Stromal cell of bone marrow (primary cell): ENCODE results near the gene RBM23.
"Not testable (repeated sequence)": the region's sequence is repeated elsewhere in the genome, so short reads cannot be mapped to it uniquely, and the experiment has no call there.

Experiments
- DNase-seq: peaks from one replicate; pipeline ENCODE4 v3.0.0-alpha.2; 2012; ENCODE audit warnings: low read depth

Gene RBM23

DNA sequence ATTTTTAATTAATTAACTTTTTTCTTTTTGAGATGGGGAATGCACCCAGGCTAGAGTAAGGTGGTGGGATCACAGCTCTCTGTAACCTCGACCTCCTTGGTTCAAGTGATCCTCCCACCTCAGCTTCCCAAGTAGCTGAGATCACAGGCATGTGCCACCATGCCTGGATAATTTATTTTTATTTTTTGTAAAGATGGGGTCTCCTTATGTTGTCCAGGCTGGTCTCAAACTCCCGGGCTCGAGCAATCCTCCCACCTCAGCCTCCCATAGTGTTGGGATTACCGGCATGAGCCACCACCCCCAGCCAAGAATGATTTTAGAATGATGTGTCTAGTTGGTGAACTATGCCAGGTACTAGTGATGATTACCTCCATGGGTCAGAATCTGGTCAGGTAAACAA is 54.0 kb downstream of the RBM23 start:
- no peak for DNase-seq

DNA sequence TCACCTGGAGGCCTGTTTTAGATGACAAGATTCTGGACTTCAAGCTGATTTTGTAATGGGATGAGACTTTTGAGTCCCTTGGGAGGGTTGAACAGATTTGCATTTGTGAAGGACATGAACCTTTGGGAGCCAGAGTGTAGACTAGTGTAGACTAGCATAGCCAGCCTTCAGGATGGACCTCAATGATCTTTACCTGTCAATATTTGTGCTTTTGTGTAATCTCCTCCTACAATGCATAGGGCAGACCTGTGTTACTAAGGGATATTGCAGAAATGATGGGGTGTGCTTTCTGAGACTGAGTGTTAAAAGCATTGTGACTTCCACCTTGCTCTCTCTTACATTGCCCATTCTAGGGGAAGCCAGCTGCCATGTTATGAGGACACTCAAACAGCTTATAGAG is 57.3 kb downstream of the RBM23 start:
- DNase-seq = no peak

- not testable (repeated sequence) for DNase-seq
Measured at GRCh38 chr14:22860377-22860776, 58.6 kb downstream of the RBM23 start.

DNA sequence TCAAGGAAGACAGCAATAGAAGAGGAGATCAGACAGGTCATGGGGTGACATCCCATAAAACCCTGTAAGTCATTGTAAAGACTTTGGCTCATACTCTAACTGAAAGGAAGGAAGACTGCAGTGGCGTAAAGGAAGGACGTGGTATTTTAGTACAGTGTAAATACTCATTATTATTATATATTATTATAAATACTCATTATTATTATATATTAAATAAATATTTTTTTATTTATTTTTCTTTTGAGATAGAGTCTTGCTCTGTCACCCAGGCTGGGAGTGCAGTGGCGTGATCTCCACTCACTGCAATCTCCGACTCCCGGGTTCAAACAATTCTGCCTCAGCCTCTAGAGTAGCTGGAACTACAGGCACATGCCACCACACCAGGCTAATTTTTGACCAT is 62.5 kb downstream of the RBM23 start:
- DNase-seq = no peak

- no peak for DNase-seq
Measured at GRCh38 chr14:22854963-22855724, 63.8 kb downstream of the RBM23 start.

DNA sequence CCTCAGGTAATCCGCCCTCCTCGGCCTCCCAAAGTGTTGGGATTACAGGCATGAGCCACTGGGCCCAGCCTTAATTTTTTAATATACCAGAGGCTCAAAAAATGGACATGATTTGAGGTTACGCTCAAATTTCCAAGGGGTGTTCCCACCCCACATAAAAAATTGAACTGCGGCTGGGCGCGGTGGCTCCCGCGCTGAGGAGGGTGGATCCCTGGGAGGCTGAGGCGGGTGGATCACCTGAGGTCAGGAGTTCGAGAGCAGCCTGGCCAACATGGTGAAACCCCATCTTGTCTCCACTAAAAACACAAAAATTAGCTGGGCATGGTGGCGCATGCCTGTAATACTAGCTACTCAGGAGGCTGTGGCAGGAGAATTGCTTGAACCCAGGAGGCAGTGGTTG is 64.7 kb downstream of the RBM23 start:
- DNase-seq = not testable (repeated sequence)

DNA sequence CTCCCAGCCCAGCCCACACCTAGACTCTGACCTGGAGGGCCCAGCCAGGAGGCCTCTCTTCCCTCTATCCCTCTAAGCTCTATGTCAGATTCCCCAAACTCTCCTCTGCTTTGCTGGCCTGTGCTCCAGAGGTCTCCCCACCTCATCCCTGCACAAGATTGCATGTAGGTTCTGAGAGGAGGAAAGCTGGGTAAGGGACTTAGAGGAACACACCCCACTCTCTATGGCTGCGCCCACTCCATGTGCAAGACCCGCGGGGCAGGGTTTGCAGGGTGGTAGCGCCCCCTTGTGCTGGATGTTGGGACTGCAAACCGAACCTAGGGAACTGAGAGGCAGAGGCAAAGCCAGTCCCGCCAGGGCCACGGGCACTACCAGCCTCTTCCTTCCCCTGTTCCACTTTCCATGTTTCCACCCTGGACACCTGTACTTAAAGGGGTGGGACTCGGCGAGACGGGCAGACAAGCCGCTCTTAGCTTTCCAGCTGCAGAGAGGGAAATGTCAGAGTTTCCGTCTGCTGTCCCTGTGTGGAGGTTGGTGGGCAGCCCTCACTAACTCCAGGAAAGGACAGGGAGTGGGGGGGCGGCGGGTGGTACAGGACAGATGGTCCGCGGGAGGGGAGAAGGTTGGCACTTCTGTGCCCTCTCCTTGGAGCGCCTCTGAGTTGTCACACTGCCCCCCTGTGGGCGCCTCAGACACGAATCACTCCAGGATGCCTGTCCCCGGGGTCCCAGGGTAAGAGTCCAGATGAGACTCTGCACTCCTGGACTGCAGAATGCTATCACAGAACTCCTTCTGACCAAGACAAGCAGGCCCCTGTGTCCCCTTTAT is 65.8 kb downstream of the RBM23 start:
- peak; percentile 66 for DNase-seq

GRCh38 chr14:22852599-22852939 is 66.4 kb downstream of the RBM23 start:
- DNase-seq = no peak

DNA sequence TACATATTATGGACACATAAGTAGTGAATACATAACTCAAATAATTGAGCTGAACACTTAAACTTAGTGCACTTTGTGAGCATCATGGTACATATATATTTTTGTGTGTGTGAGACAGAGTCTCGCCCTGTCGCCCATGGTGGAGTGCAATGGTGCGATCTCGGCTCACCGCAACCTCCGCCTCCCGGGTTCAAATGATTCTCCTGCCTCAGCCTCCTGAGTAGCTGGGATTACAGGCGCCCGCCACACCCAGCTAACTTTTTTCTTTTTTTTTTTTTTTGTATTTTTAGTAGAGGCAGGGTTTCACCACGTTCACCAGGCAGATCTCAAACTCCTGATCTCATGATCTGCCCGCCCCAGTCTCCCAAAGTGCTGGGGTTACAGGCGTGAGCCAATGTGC is 66.8 kb downstream of the RBM23 start:
- DNase-seq = not testable (repeated sequence)

- DNase-seq = peak; percentile 100
Measured at GRCh38 chr14:22850944-22851764, 67.8 kb downstream of the RBM23 start.

GRCh38 chr14:22849212-22849819 is 69.6 kb downstream of the RBM23 start:
- peak; percentile 83 for DNase-seq

DNA sequence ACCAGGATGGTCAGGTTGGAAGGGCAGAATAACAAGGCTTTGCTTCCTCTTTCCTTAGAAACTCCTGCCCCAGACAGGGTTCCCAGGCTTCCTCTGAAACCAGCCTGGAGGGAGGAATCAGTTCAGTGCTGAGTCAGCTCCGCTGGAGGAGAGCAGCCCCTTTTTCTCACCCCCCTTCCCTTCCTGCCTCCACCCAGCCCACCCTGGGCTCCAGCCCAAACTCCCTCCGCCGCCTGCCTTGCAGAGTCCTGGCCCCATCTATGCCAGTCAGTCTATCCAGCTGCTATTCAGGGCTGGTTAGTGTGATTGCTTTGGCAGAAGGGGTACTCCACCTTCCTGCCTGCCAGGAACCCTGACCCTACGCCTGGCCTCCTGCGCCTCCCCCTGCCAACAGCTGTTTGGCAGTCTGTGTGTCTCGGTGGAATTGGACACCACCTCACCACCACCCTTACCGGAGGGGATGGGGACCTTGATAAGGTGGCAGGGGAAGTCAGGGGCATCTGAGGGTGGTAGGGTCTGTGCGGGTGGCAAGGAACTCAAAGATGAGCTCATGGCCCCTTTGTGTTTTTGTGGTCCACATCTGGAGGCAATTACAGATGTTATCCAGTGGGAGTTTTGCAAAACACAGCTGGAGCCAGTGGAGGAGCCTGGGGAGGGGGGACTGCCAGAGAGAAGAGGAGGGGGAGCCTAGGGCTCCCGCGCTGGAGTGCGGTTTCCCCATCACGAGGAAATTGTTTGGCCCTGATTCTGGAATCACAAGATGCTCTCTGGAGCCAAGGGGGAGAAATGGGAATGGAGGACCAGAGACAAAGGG is 70.4 kb downstream of the RBM23 start:
- DNase-seq = peak; percentile 93

- DNase-seq = peak; percentile 48
Measured at GRCh38 chr14:22847661-22848341, 71.1 kb downstream of the RBM23 start.

- DNase-seq = no peak
Measured at GRCh38 chr14:22846811-22847307, 72.1 kb downstream of the RBM23 start.

- DNase-seq = no peak
Measured at GRCh38 chr14:22845821-22846625, 72.9 kb downstream of the RBM23 start.

- no peak for DNase-seq
Measured at GRCh38 chr14:22845103-22845394, 73.9 kb downstream of the RBM23 start.

DNA sequence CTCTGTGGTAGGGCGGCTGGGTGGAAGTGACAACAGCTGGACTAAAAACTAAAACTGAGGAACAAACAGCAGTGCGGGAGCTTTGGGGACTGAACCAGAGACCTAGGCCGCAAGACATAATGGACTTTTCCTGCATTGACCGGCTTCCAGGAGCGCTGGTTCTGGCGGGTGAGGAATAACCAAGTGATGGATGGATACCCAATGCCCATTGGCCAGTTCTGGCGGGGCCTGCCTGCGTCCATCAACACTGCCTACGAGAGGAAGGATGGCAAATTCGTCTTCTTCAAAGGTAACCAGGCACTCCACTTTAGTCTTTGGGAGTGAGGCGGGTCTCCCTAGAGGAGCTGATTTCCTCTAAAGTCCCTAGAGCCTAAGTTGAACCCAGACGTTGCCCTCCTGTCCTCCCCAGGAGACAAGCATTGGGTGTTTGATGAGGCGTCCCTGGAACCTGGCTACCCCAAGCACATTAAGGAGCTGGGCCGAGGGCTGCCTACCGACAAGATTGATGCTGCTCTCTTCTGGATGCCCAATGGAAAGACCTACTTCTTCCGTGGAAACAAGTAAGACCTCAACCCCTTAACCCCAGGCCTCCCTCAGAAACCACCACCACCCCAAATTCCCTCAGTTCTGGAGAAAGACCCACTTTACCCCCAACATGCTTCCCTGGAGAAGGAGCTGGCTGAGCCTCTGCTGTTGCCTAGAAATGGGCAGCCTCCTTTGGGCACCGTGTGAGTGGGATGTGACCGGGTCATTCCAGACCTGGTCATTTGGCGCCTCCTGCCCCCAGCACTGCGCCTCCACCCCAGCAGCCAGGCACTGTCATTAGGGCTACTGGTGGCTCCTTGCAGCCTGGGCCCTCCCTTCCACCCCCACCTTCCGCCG is 74.5 kb downstream of the RBM23 start:
- no peak for DNase-seq
